Upper lobe of left lung (tissue), 6 donors: ENCODE data around the gene ARHGAP26. TPM values are rescaled to one million over a fixed set of nuclear protein-coding genes. Genes with fewer than 3 reads are reported as not detected.

ENCODE experiments used
- ATAC-seq, 2 donors: fragments of 200-7000 bp; cut with Tn5 transposase; one replicate each; pipeline ENCODE4 v1.9.1; 2022; ENCODE audit warnings: mild to moderate bottlenecking in 2 of 2, moderate library complexity in 2 of 2; ENCODE audit not compliant: low FRiP score in 2 of 2
- DNase-seq, 2 donors: peaks; one replicate each; pipeline ENCODE4 v3.0.0-alpha.2; 2019 to 2020
- H3K27ac ChIP-seq, 4 donors: fragments of 200-600 bp; sonication (generic); one replicate each; pipeline ENCODE4 v1.5.1; 2016 to 2019
- H3K27me3 ChIP-seq, 4 donors: fragments of 200-600 bp; sonication (generic); one replicate each; pipeline ENCODE4 v1.5.1; 2017 to 2019
- H3K36me3 ChIP-seq, 4 donors: fragments of 200-600 bp; sonication (generic); one replicate each; pipeline ENCODE4 v1.5.1; 2016 to 2019
- H3K4me1 ChIP-seq, 4 donors: fragments of 200-600 bp; sonication (generic); one replicate each; pipeline ENCODE4 v1.5.1; 2018 to 2019
- H3K4me3 ChIP-seq, 4 donors: fragments of 200-600 bp; sonication (generic); one replicate each; pipeline ENCODE4 v1.5.1; 2017 to 2019; ENCODE audit warnings: mild to moderate bottlenecking in 2 of 4, moderate library complexity in 1 of 4
- H3K9me3 ChIP-seq, 4 donors: fragments of 200-600 bp; sonication (generic); one replicate each; pipeline ENCODE4 v1.5.1; 2018 to 2019
- EP300 ChIP-seq, 4 donors: sonication (generic); formaldehyde crosslinking; IDR thresholded peaks; one replicate each; pipeline ENCODE4 v1.5.1; 2017; ENCODE audit warnings: antibody characterized with exemption in 4 of 4, control low read depth in 2 of 4
- POLR2A ChIP-seq, 4 donors: fragments of 450-650 bp; IDR thresholded peaks; one replicate each; pipeline ENCODE4 v1.5.1; 2016 to 2017; ENCODE audit warnings: antibody characterized with exemption in 4 of 4, mild to moderate bottlenecking in 2 of 4
- POLR2AphosphoS5 ChIP-seq, 2 donors: sonication (generic); formaldehyde crosslinking; IDR thresholded peaks; one replicate each; pipeline ENCODE4 v1.5.1; 2017; ENCODE audit warnings: antibody characterized with exemption in 2 of 2
- WGBS, 2 donors: methylation state at CpG; one replicate each; pipeline ENCODE4 v1.1.5; 2017 to 2018; 5-methylcytosine and 5-hydroxymethylcytosine counted together
- total RNA-seq, 6 donors: library from RNA; depleted of rRNA in 4 of 6; stranded (reverse); fragments of >200 nt in 4 of 6; gene quantifications; one replicate each; pipeline versions ENCODE4 v1.1.0 to v1.2.1, GENCODE V29; 2016 to 2021
- TF ChIP-seq, protein P1 (sequence below), 6 experiments: fragments of 450-650 bp in 4 of 6; fragments of 200-600 bp in 2 of 6; sonication (generic) in 2 of 6; IDR thresholded peaks; one replicate each; pipeline ENCODE4 v1.5.1; 2016 to 2019; ENCODE audit warnings: antibody characterized with exemption in 6 of 6
- donor health status: DM: no; HTN: no; CAD: no; lungs with moderate emphysema.
- donor health status: DM: no; HTN: yes; CAD: no; lungs with severe emphysema.

ARHGAP26 gene
- total RNA-seq, 6 donors from 2014 or later = 34.9 to 90.1 (median 38.9) TPM

- no peak for DNase-seq
- H3K4me1 ChIP-seq = peaks cover 0 to 17% (median 7%) of the 10 kb centered on the region in 4 donors
- H3K4me3 ChIP-seq = no peak overlapping the region
- no peaks in the 10 kb centered on the region for H3K27me3 ChIP-seq
- ATAC-seq = no peak
- no peaks in the 10 kb centered on the region for H3K9me3 ChIP-seq
- TF ChIP-seq POLR2A (IDR thresholded peaks at IDR 0.05) = no peak
- TF ChIP-seq, protein P1, sequence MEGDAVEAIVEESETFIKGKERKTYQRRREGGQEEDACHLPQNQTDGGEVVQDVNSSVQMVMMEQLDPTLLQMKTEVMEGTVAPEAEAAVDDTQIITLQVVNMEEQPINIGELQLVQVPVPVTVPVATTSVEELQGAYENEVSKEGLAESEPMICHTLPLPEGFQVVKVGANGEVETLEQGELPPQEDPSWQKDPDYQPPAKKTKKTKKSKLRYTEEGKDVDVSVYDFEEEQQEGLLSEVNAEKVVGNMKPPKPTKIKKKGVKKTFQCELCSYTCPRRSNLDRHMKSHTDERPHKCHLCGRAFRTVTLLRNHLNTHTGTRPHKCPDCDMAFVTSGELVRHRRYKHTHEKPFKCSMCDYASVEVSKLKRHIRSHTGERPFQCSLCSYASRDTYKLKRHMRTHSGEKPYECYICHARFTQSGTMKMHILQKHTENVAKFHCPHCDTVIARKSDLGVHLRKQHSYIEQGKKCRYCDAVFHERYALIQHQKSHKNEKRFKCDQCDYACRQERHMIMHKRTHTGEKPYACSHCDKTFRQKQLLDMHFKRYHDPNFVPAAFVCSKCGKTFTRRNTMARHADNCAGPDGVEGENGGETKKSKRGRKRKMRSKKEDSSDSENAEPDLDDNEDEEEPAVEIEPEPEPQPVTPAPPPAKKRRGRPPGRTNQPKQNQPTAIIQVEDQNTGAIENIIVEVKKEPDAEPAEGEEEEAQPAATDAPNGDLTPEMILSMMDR (IDR thresholded peaks at IDR 0.05) = no peak
- no peak for TF ChIP-seq EP300 (IDR thresholded peaks at IDR 0.05)
- 91 to 93% methylated on average over 9 of the region's 9 CpGs for whole genome bisulfite sequencing, 2 donors
- H3K36me3 ChIP-seq = no peaks in the 10 kb centered on the region
- H3K27ac ChIP-seq = no peak overlapping the region
These were observed 45.4 kb upstream of the ARHGAP26 start for GRCh38 chr5:142724821-142725220.

- WGBS, 2 donors = 72% methylated on average over 4 of the region's 4 CpGs
- peak in 1 of 2 donors; percentile 28 for ATAC-seq
These were observed 44.7 kb upstream of the ARHGAP26 start for GRCh38 chr5:142725231-142726187.

GRCh38 chr5:142726188-142726731 is 43.9 kb upstream of the ARHGAP26 start:
- Histone ChIP-seq H3K36me3 (no peaks in the 10 kb centered on the region), H3K27ac (peak overlapping the region in 2 of 4 donors; percentile 3 to 20), H3K4me1 (peaks cover 0 to 7% (median 3%) of the 10 kb centered on the region in 4 donors), H3K4me3 (no peak overlapping the region), H3K9me3 (no peaks in the 10 kb centered on the region), H3K27me3 (no peaks in the 10 kb centered on the region)
- ATAC-seq (peak in 1 of 2 donors; percentile 72), DNase-seq (no peak)
- no peak for TF ChIP-seq POLR2A (IDR thresholded peaks at IDR 0.05)
- WGBS, 2 donors = 63 to 68% methylated on average over 2 of the region's 2 CpGs

More at GRCh38 chr5:142725231-142726187, 44.7 kb upstream of the ARHGAP26 start:
- Histone ChIP-seq H3K9me3 (no peaks in the 10 kb centered on the region), H3K4me1 (peaks cover 0 to 14% (median 6%) of the 10 kb centered on the region in 4 donors), H3K27me3 (no peaks in the 10 kb centered on the region), H3K36me3 (no peaks in the 10 kb centered on the region), H3K27ac (peak overlapping the region in 1 of 4 donors; percentile 3), H3K4me3 (no peak overlapping the region)
- TF ChIP-seq, protein P1 (IDR thresholded peaks at IDR 0.05) = no peak
- TF ChIP-seq POLR2A (IDR thresholded peaks at IDR 0.05) (no peak), POLR2AphosphoS5 (IDR thresholded peaks at IDR 0.05) (no peak), EP300 (IDR thresholded peaks at IDR 0.05) (no peak)
- no peak for DNase-seq

GRCh38 chr5:142727735-142728047 is 42.5 kb upstream of the ARHGAP26 start:
- no peaks in the 10 kb centered on the region for H3K27me3 ChIP-seq
- TF ChIP-seq POLR2AphosphoS5 (IDR thresholded peaks at IDR 0.05) (no peak), EP300 (IDR thresholded peaks at IDR 0.05) (no peak), POLR2A (IDR thresholded peaks at IDR 0.05) (no peak)
- TF ChIP-seq, protein P1 (IDR thresholded peaks at IDR 0.05) = no peak
- H3K9me3 ChIP-seq = no peaks in the 10 kb centered on the region
- DNase-seq = no peak
- H3K4me1 ChIP-seq = peaks cover 0 to 7% (median 3%) of the 10 kb centered on the region in 4 donors
- H3K4me3 ChIP-seq = no peak overlapping the region
- no peak overlapping the region for H3K27ac ChIP-seq
- no peaks in the 10 kb centered on the region for H3K36me3 ChIP-seq
- 70 to 83% methylated on average over 2 of the region's 2 CpGs for WGBS, 2 donors
- no peak for ATAC-seq
